Liver (tissue), 9 donors: ENCODE data around the gene PSMG1. TPM values are rescaled to one million over a fixed set of nuclear protein-coding genes. Genes with fewer than 3 reads are reported as not detected.

Experiments
- DNase-seq: peaks from one replicate; pipeline ENCODE4 v3.0.0-alpha.2; 2017; ENCODE audit warnings: low spot score
- H3K27ac ChIP-seq, 2 donors: one replicate each; pipeline ENCODE4 v1.7.0; 2013; ENCODE audit warnings: inconsistent platforms in 2 of 2, low read length in 2 of 2, control low read depth in 1 of 2, low read depth in 1 of 2, mild to moderate bottlenecking in 1 of 2
- H3K27me3 ChIP-seq, 4 donors: one replicate each; pipeline versions ENCODE4 v1.6.1 to v1.7.0; 2013; ENCODE audit warnings: low read length in 3 of 4, inconsistent platforms in 1 of 4, mild to moderate bottlenecking in 1 of 4, moderate library complexity in 1 of 4; ENCODE audit not compliant: control insufficient read depth in 4 of 4, insufficient read depth in 4 of 4
- H3K36me3 ChIP-seq, 4 donors: one replicate each; pipeline versions ENCODE4 v1.6.1 to v1.7.0; 2013; ENCODE audit warnings: low read length in 3 of 4, mild to moderate bottlenecking in 3 of 4, low read depth in 1 of 4, moderate library complexity in 1 of 4; ENCODE audit not compliant: control insufficient read depth in 4 of 4, insufficient read depth in 3 of 4
- H3K4me1 ChIP-seq, 4 donors: one replicate each; pipeline versions ENCODE4 v1.6.1 to v1.7.0; 2013; ENCODE audit warnings: low read length in 3 of 4, mild to moderate bottlenecking in 3 of 4, moderate library complexity in 1 of 4; ENCODE audit not compliant: control insufficient read depth in 4 of 4, insufficient read depth in 4 of 4
- H3K4me3 ChIP-seq, 3 donors: one replicate each; pipeline versions ENCODE4 v1.6.1 to v1.7.0; 2013; ENCODE audit warnings: low read length in 3 of 3, control low read depth in 1 of 3, low read depth in 1 of 3, mild to moderate bottlenecking in 1 of 3
- H3K9ac ChIP-seq, 2 donors: one replicate each; pipeline ENCODE4 v1.7.0; 2013; ENCODE audit warnings: low read length in 2 of 2, mild to moderate bottlenecking in 2 of 2, moderate library complexity in 2 of 2, control low read depth in 1 of 2, low read depth in 1 of 2
- H3K9me3 ChIP-seq, 4 donors: one replicate each; pipeline versions ENCODE4 v1.6.1 to v1.7.0; 2013; ENCODE audit warnings: low read length in 3 of 4; ENCODE audit not compliant: control insufficient read depth in 4 of 4
- ATF3 ChIP-seq: IDR thresholded peaks from 2 replicates; pipeline ENCODE4 v1.6.1; 2016; ENCODE audit warnings: antibody characterized with exemption
- CTCF ChIP-seq: fragments of 150-350 bp; IDR thresholded peaks from 2 replicates; pipeline ENCODE4 v1.5.1; 2017; ENCODE audit warnings: improper control_type of control experiment, low read depth, low read length; ENCODE audit not compliant: missing input control
- EGR1 ChIP-seq, 2 donors: IDR thresholded peaks; 2 replicates each; pipeline ENCODE4 v1.6.1; 2016 to 2018; ENCODE audit warnings: antibody characterized with exemption in 2 of 2, low read depth in 2 of 2
- FOXA2 ChIP-seq: IDR thresholded peaks from 2 replicates; pipeline ENCODE4 v1.6.1; 2016; ENCODE audit warnings: antibody characterized with exemption
- GABPA ChIP-seq, 2 donors: IDR thresholded peaks in 1 of 2; conservative IDR thresholded peaks in 1 of 2; 2 replicates each; pipeline ENCODE4 v1.6.1; 2016; ENCODE audit warnings: antibody characterized with exemption in 2 of 2, mild to moderate bottlenecking in 1 of 2, moderate library complexity in 1 of 2
- HNF4A ChIP-seq, 2 donors: conservative IDR thresholded peaks; 2 replicates each; pipeline ENCODE4 v1.6.1; 2016; ENCODE audit warnings: antibody characterized with exemption in 2 of 2, mild to moderate bottlenecking in 2 of 2
- HNF4G ChIP-seq: IDR thresholded peaks from 2 replicates; pipeline ENCODE4 v1.6.1; 2016; ENCODE audit warnings: antibody characterized with exemption
- NR2F2 ChIP-seq: IDR thresholded peaks from 2 replicates; pipeline ENCODE4 v1.6.1; 2016; ENCODE audit warnings: antibody characterized with exemption
- RAD21 ChIP-seq, 2 donors: IDR thresholded peaks; 2 replicates each; pipeline ENCODE4 v1.6.1; 2016; ENCODE audit warnings: antibody characterized with exemption in 2 of 2, mild to moderate bottlenecking in 2 of 2
- REST ChIP-seq: IDR thresholded peaks from 2 replicates; pipeline ENCODE4 v1.6.1; 2016; ENCODE audit warnings: antibody characterized with exemption, mild to moderate bottlenecking
- RXRA ChIP-seq, 2 donors: IDR thresholded peaks; 2 replicates each; pipeline ENCODE4 v1.6.1; 2017 to 2018; ENCODE audit warnings: antibody characterized with exemption in 2 of 2, mild to moderate bottlenecking in 1 of 2
- SP1 ChIP-seq: IDR thresholded peaks from 2 replicates; pipeline ENCODE4 v1.6.1; 2018; ENCODE audit warnings: antibody characterized with exemption, mild to moderate bottlenecking
- TAF1 ChIP-seq: conservative IDR thresholded peaks from 2 replicates; pipeline ENCODE4 v1.6.1; 2016; ENCODE audit warnings: antibody characterized with exemption, mild to moderate bottlenecking
- YY1 ChIP-seq: IDR thresholded peaks from 2 replicates; pipeline ENCODE4 v1.6.1; 2016; ENCODE audit warnings: antibody characterized with exemption, mild to moderate bottlenecking
- ZBTB33 ChIP-seq: IDR thresholded peaks from 2 replicates; pipeline ENCODE4 v1.6.1; 2016; ENCODE audit warnings: antibody characterized with exemption
- WGBS: extraction: QIAGEN DNeasy Blood & Tissue Kit; methylation state at CpG from one replicate; pipeline ENCODE4 v1.1.7; 2013; 5-methylcytosine and 5-hydroxymethylcytosine counted together
- polyA plus RNA-seq, 2 donors: library from polyadenylated mRNA; stranded (reverse) in 1 of 2; unstranded in 1 of 2; fragments of 200-250 nt in 1 of 2; fragments of >200 nt in 1 of 2; fragmentation: Nextera tagmentation in 1 of 2; extraction: Ambion mirVana in 1 of 2; gene quantifications; one replicate each; pipeline versions ENCODE4 v1.2.1 to v1.2.3, GENCODE V29; 2013 to 2015
- total RNA-seq, 2 donors: library from RNA; depleted of rRNA; stranded (reverse); fragments of >200 nt; gene quantifications; one replicate each; pipeline ENCODE4 v1.2.3, GENCODE V29; 2014
- donor health status: healthy.
- donor health status: healthy.
- donor health status: healthy.
- donor health status: healthy.
- donor health status: healthy.

Gene PSMG1
- total and polyA plus RNA-seq, 4 donors: 23.9 to 32.3 (median 30.7) TPM

GRCh38 chr21:39156024-39156423, 27.2 kb downstream of the PSMG1 start:
- H3K27me3 ChIP-seq: no peaks in the 10 kb centered on the region
- no peaks in the 10 kb centered on the region for H3K4me1 ChIP-seq
- TF ChIP-seq FOXA2 (no peak), RAD21 (IDR thresholded peaks at IDR 0.05) (no peak), TAF1 (no peak), HNF4G (no peak), CTCF (no peak), EGR1 (IDR thresholded peaks at IDR 0.05; ENCODE audit: low read depth in 2 of 2) (no peak), SP1 (no peak), ZBTB33 (no peak), ATF3 (no peak), RXRA (IDR thresholded peaks at IDR 0.05) (no peak), HNF4A (conservative IDR thresholded peaks at IDR 0.05) (no peak), REST (no peak), GABPA (IDR thresholded peaks at IDR 0.05 in 1 of 2, conservative IDR thresholded peaks at IDR 0.05 in 1 of 2) (no peak)
- no peak overlapping the region for H3K9ac ChIP-seq
- no peak overlapping the region for H3K27ac ChIP-seq
- no peaks in the 10 kb centered on the region for H3K36me3 ChIP-seq
- H3K9me3 ChIP-seq: no peaks in the 10 kb centered on the region
- no peak for DNase-seq
- H3K4me3 ChIP-seq: no peak overlapping the region
- WGBS: 91% methylated on average over 7 of the region's 7 CpGs

GRCh38 chr21:39155578-39155977, 27.7 kb downstream of the PSMG1 start:
- H3K4me1 ChIP-seq: no peaks in the 10 kb centered on the region
- no peak overlapping the region for H3K9ac ChIP-seq
- no peaks in the 10 kb centered on the region for H3K27me3 ChIP-seq
- DNase-seq: no peak
- TF ChIP-seq GABPA (IDR thresholded peaks at IDR 0.05 in 1 of 2, conservative IDR thresholded peaks at IDR 0.05 in 1 of 2): no peak
- no peak for TF ChIP-seq RAD21 (IDR thresholded peaks at IDR 0.05)
- no peak for TF ChIP-seq YY1
- TF ChIP-seq CTCF: no peak
- TF ChIP-seq NR2F2: no peak
- no peak for TF ChIP-seq HNF4A (conservative IDR thresholded peaks at IDR 0.05)
- TF ChIP-seq RXRA (IDR thresholded peaks at IDR 0.05): no peak
- WGBS: 98% methylated on average over 2 of the region's 2 CpGs
- no peak overlapping the region for H3K27ac ChIP-seq
- H3K9me3 ChIP-seq: no peaks in the 10 kb centered on the region
- H3K4me3 ChIP-seq: no peak overlapping the region
- no peaks in the 10 kb centered on the region for H3K36me3 ChIP-seq
